ENCODE data around the gene HNRNPM. TPM values are rescaled to one million over a fixed set of nuclear protein-coding genes. Genes with fewer than 3 reads are reported as not detected.

Gene HNRNPM
- polyA plus RNA-seq (2013, experiment 1 of 2): 364 TPM
- 312 TPM for polyA plus RNA-seq (2013, experiment 2 of 2)

GRCh38 chr19:8444677-8445487 lies at the start of gene HNRNPM:
Gene HNRNPM (plus strand): TSS chr19:8444975. CDS start chr19:8444999, 24 bp downstream.
- peaks cover 22% of the 10 kb centered on the region for H3K36me3 ChIP-seq (ENCODE audit: insufficient read depth, low read length)
- peak within 1 kb of the TSS; percentile 89 for H3K4me3 ChIP-seq (ENCODE audit: low read length)
- peaks cover 40% of the 10 kb centered on the region for H3K4me1 ChIP-seq (ENCODE audit: insufficient read depth, low read length)
- peak within 1 kb of the TSS; percentile 99 for H3K9ac ChIP-seq (ENCODE audit: low read depth, low read length)
- no peaks in the 10 kb centered on the region for H3K9me3 ChIP-seq (ENCODE audit: insufficient read depth, low read depth, low read length)
- H3K27me3 ChIP-seq (ENCODE audit: insufficient read depth, low read length): no peaks in the 10 kb centered on the region
- H3K27ac ChIP-seq (ENCODE audit: low read depth, low read length): peak within 1 kb of the TSS; percentile 95
- under 1% methylated on average over 93 of the region's 93 CpGs for WGBS

- H3K27me3 ChIP-seq (ENCODE audit: insufficient read depth, low read length): no peaks in the 10 kb centered on the region
- 0 out of 2 replicates have a peak, but pooled peaks cover 5% of the 10 kb centered on the region for H3K4me1 ChIP-seq (ENCODE audit: insufficient read depth, low read length)
- H3K36me3 ChIP-seq (ENCODE audit: insufficient read depth, low read length): peaks cover 13% of the 10 kb centered on the region; the same call in 1 of the 2 replicates
- no peak overlapping the region for H3K27ac ChIP-seq (ENCODE audit: low read depth, low read length)
- H3K9ac ChIP-seq (ENCODE audit: low read depth, low read length): no peak overlapping the region
- H3K9me3 ChIP-seq (ENCODE audit: insufficient read depth, low read depth, low read length): no peaks in the 10 kb centered on the region
- no peak overlapping the region for H3K4me3 ChIP-seq (ENCODE audit: low read length)
- WGBS: 89% methylated on average over 14 of the region's 14 CpGs
These were observed 49.1 kb upstream of the HNRNPM start for GRCh38 chr19:8395621-8396082.

- Histone ChIP-seq H3K9ac (ENCODE audit: low read depth, low read length) (no peak overlapping the region), H3K27me3 (ENCODE audit: insufficient read depth, low read length) (no peaks in the 10 kb centered on the region), H3K36me3 (ENCODE audit: insufficient read depth, low read length) (peaks cover 13% of the 10 kb centered on the region; the same call in 1 of the 2 replicates), H3K4me1 (ENCODE audit: insufficient read depth, low read length) (0 out of 2 replicates have a peak, but pooled peaks cover 2% of the 10 kb centered on the region), H3K4me3 (ENCODE audit: low read length) (no peak overlapping the region), H3K27ac (ENCODE audit: low read depth, low read length) (no peak overlapping the region), H3K9me3 (ENCODE audit: insufficient read depth, low read depth, low read length) (no peaks in the 10 kb centered on the region)
- WGBS: 80% methylated on average over 7 of the region's 7 CpGs
These were observed 48.6 kb upstream of the HNRNPM start for GRCh38 chr19:8396185-8396562.

- no peaks in the 10 kb centered on the region for H3K4me1 ChIP-seq (ENCODE audit: insufficient read depth, low read length)
- 0 out of 2 replicates have a peak overlapping the region, but pooled peaks have one; percentile 30 for H3K27ac ChIP-seq (ENCODE audit: low read depth, low read length)
- H3K36me3 ChIP-seq (ENCODE audit: insufficient read depth, low read length): peaks cover 13% of the 10 kb centered on the region; the same call in 1 of the 2 replicates
These were observed 48.1 kb upstream of the HNRNPM start for GRCh38 chr19:8396563-8397203.

GRCh38 chr19:8397271-8397670 lies 47.5 kb upstream of the HNRNPM start:
- no peaks in the 10 kb centered on the region for H3K9me3 ChIP-seq (ENCODE audit: insufficient read depth, low read depth, low read length)
- 88% methylated on average over 7 of the region's 7 CpGs for WGBS
- H3K36me3 ChIP-seq (ENCODE audit: insufficient read depth, low read length): peaks cover 17% of the 10 kb centered on the region
- H3K27me3 ChIP-seq (ENCODE audit: insufficient read depth, low read length): no peaks in the 10 kb centered on the region
- no peaks in the 10 kb centered on the region for H3K4me1 ChIP-seq (ENCODE audit: insufficient read depth, low read length)
- no peak overlapping the region for H3K4me3 ChIP-seq (ENCODE audit: low read length)
- H3K27ac ChIP-seq (ENCODE audit: low read depth, low read length): 0 out of 2 replicates have a peak overlapping the region, but pooled peaks have one; percentile 30
- no peak overlapping the region for H3K9ac ChIP-seq (ENCODE audit: low read depth, low read length)

More at GRCh38 chr19:8396563-8397203, 48.1 kb upstream of the HNRNPM start:
- Histone ChIP-seq H3K4me3 (ENCODE audit: low read length) (no peak overlapping the region), H3K9ac (ENCODE audit: low read depth, low read length) (0 out of 2 replicates have a peak overlapping the region, but pooled peaks have one; percentile 22), H3K9me3 (ENCODE audit: insufficient read depth, low read depth, low read length) (no peaks in the 10 kb centered on the region), H3K27me3 (ENCODE audit: insufficient read depth, low read length) (no peaks in the 10 kb centered on the region)
- WGBS: 60% methylated on average over 22 of the region's 22 CpGs

- 92% methylated on average over 10 of the region's 10 CpGs for WGBS
- Histone ChIP-seq H3K36me3 (ENCODE audit: insufficient read depth, low read length) (peaks cover 22% of the 10 kb centered on the region), H3K27me3 (ENCODE audit: insufficient read depth, low read length) (no peaks in the 10 kb centered on the region), H3K4me3 (ENCODE audit: low read length) (no peak overlapping the region), H3K9me3 (ENCODE audit: insufficient read depth, low read depth, low read length) (no peaks in the 10 kb centered on the region), H3K4me1 (ENCODE audit: insufficient read depth, low read length) (no peaks in the 10 kb centered on the region), H3K27ac (ENCODE audit: low read depth, low read length) (no peak overlapping the region), H3K9ac (ENCODE audit: low read depth, low read length) (no peak overlapping the region)
These were observed 46.9 kb upstream of the HNRNPM start for GRCh38 chr19:8397746-8398310.

GRCh38 chr19:8398311-8398771 lies 46.4 kb upstream of the HNRNPM start:
- WGBS: 84% methylated on average over 9 of the region's 9 CpGs
- H3K9me3 ChIP-seq (ENCODE audit: insufficient read depth, low read depth, low read length): no peaks in the 10 kb centered on the region
- no peak overlapping the region for H3K4me3 ChIP-seq (ENCODE audit: low read length)
- H3K9ac ChIP-seq (ENCODE audit: low read depth, low read length): no peak overlapping the region
- no peaks in the 10 kb centered on the region for H3K27me3 ChIP-seq (ENCODE audit: insufficient read depth, low read length)
- peaks cover 26% of the 10 kb centered on the region for H3K36me3 ChIP-seq (ENCODE audit: insufficient read depth, low read length)
- no peak overlapping the region for H3K27ac ChIP-seq (ENCODE audit: low read depth, low read length)
- no peaks in the 10 kb centered on the region for H3K4me1 ChIP-seq (ENCODE audit: insufficient read depth, low read length)

GRCh38 chr19:8399681-8400188 lies 45.0 kb upstream of the HNRNPM start:
- H3K9ac ChIP-seq (ENCODE audit: low read depth, low read length): no peak overlapping the region
- H3K4me1 ChIP-seq (ENCODE audit: insufficient read depth, low read length): no peaks in the 10 kb centered on the region
- no peak overlapping the region for H3K4me3 ChIP-seq (ENCODE audit: low read length)
- H3K27me3 ChIP-seq (ENCODE audit: insufficient read depth, low read length): no peaks in the 10 kb centered on the region
- no peaks in the 10 kb centered on the region for H3K9me3 ChIP-seq (ENCODE audit: insufficient read depth, low read depth, low read length)
- no peak overlapping the region for H3K27ac ChIP-seq (ENCODE audit: low read depth, low read length)
- H3K36me3 ChIP-seq (ENCODE audit: insufficient read depth, low read length): peaks cover 33% of the 10 kb centered on the region
- 94% methylated on average over 34 of the region's 34 CpGs for WGBS

GRCh38 chr19:8401981-8402411 lies 42.8 kb upstream of the HNRNPM start:
- H3K9ac ChIP-seq (ENCODE audit: low read depth, low read length): no peak overlapping the region
- H3K36me3 ChIP-seq (ENCODE audit: insufficient read depth, low read length): peaks cover 43% of the 10 kb centered on the region
- H3K4me3 ChIP-seq (ENCODE audit: low read length): no peak overlapping the region
- WGBS: 96% methylated on average over 21 of the region's 21 CpGs
- no peaks in the 10 kb centered on the region for H3K9me3 ChIP-seq (ENCODE audit: insufficient read depth, low read depth, low read length)
- H3K4me1 ChIP-seq (ENCODE audit: insufficient read depth, low read length): no peaks in the 10 kb centered on the region
- H3K27ac ChIP-seq (ENCODE audit: low read depth, low read length): no peak overlapping the region
- H3K27me3 ChIP-seq (ENCODE audit: insufficient read depth, low read length): no peaks in the 10 kb centered on the region

- Histone ChIP-seq H3K9me3 (ENCODE audit: insufficient read depth, low read depth, low read length) (no peaks in the 10 kb centered on the region), H3K9ac (ENCODE audit: low read depth, low read length) (no peak overlapping the region), H3K27ac (ENCODE audit: low read depth, low read length) (no peak overlapping the region), H3K4me3 (ENCODE audit: low read length) (no peak overlapping the region), H3K36me3 (ENCODE audit: insufficient read depth, low read length) (peaks cover 43% of the 10 kb centered on the region), H3K27me3 (ENCODE audit: insufficient read depth, low read length) (no peaks in the 10 kb centered on the region), H3K4me1 (ENCODE audit: insufficient read depth, low read length) (no peaks in the 10 kb centered on the region)
- 95% methylated on average over 44 of the region's 44 CpGs for WGBS
These were observed 41.5 kb upstream of the HNRNPM start for GRCh38 chr19:8403098-8403819.

Data from HUES64 (cell line).